Measurements from ENCODE around the gene RIMS3. TPM values are rescaled to one million over a fixed set of nuclear protein-coding genes. Genes with fewer than 3 reads are reported as not detected.

Gene RIMS3
- total RNA-seq, 1 donor from 2014 or later = 43.9 TPM

DNA sequence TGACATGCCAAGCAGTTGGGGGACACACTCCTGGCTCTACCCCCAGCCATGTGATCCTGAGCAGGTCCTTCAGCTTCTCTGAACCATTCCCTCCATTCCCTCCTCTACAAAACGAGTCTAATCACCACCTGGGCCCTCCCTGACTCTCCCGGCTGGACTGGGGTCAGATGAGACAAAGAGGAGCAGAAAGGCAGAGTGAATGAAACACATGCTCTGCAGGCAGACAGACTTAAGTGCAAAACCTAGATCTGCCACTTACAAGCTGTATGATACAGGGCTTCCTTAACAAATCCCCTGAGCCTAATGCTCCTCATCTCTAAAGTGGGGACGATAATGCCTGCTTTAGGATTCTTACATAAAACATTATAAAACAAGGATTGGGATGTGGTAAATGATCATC lies 17.3 kb downstream of the RIMS3 start:
- Histone ChIP-seq H3K27me3 (no peaks in the 10 kb centered on the region), H3K4me3 (no peak overlapping the region), H3K4me1 (peaks cover 0 to 3% of the 10 kb centered on the region in 2 donors), H3K27ac (no peak overlapping the region), H3K36me3 (peaks cover 4 to 7% of the 10 kb centered on the region in 2 donors), H3K9me3 (no peaks in the 10 kb centered on the region)
- no peak for TF ChIP-seq CTCF (IDR thresholded peaks at IDR 0.05)
- intact Hi-C loops (cut with DNase I) = no loop called here
- DNase-seq (ENCODE audit: low spot score in 2 of 2) = no peak

GRCh38 chr1:40646315-40646714 lies 19.2 kb downstream of the RIMS3 start:
- no peak for DNase-seq (ENCODE audit: low spot score in 2 of 2)
- Histone ChIP-seq H3K9me3 (no peaks in the 10 kb centered on the region), H3K4me1 (peaks cover 0 to 2% of the 10 kb centered on the region in 2 donors), H3K36me3 (peaks cover 5 to 13% of the 10 kb centered on the region in 2 donors), H3K27me3 (no peaks in the 10 kb centered on the region), H3K27ac (no peak overlapping the region), H3K4me3 (no peak overlapping the region)
- intact Hi-C loops (cut with DNase I) = no loop called here
- TF ChIP-seq CTCF (IDR thresholded peaks at IDR 0.05) = no peak

DNA sequence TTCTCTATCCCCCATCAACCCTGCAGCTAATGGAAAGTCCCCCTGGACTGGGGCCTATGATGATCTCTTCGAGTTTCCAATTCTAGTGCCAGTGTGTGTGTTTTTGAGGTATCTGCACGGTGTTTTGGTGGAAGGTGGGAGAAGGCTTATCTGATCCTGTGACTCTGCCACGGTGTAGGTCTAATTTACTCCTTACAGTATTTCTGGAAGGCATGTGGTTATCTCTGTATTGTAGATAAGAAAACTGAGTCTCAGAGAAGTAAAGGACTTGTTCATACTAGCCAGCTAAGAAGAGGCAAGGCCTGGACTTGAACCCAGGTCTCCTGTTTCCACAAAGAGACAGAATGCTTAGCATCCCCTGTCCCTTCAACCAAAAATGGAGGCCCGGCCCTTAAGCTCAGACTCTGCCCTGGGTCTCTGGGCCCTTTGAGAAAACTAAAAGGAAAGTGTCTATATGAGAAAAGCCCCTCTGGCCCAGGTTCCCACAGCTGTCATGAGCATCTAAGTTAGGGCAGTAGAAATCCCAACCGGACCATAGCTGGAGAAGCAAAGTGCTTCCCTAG lies 20.3 kb downstream of the RIMS3 start:
- Histone ChIP-seq H3K36me3 (peaks cover 9 to 16% of the 10 kb centered on the region in 2 donors), H3K27ac (no peak overlapping the region), H3K9me3 (no peaks in the 10 kb centered on the region), H3K27me3 (no peaks in the 10 kb centered on the region), H3K4me1 (no peaks in the 10 kb centered on the region), H3K4me3 (no peak overlapping the region)
- no peak for TF ChIP-seq CTCF (IDR thresholded peaks at IDR 0.05)
- no peak for DNase-seq (ENCODE audit: low spot score in 2 of 2)
- intact Hi-C loops (cut with DNase I) = no loop called here

DNA sequence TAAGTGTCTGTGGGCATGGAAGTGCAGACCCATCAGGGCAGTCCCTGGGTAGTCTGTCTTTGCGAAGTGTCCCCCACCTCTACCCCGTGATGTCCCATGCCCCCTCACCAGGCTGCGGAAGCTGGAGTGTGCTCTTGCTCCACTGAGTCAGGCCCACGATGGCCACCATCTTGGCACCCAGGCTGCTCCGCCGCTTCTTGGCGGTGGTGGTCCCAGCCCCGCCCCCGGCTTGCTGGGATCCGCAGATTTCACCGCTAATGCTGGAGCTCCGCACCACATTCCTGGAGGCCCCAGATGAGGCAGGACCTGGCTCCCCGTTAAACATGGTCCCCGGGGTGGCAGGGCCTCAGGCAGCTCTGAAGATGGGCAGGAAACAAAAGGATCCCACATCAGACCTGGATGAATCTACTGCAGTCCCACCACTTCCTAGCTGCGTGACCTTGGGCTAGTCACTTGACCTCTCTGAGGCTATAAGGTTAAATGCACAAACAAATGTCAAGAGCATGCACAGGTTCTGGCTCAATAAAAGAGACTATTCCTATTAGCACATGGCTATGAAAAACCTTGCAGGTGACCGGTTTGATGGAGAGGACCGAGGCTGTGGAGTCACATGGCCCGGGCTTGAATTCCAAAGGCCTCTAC lies 23.8 kb downstream of the RIMS3 start:
- no peaks in the 10 kb centered on the region for H3K27me3 ChIP-seq
- intact Hi-C loops (cut with DNase I) = no loop called here
- TF ChIP-seq CTCF (IDR thresholded peaks at IDR 0.05) = no peak
- H3K4me3 ChIP-seq = no peak overlapping the region
- no peak overlapping the region for H3K27ac ChIP-seq
- no peaks in the 10 kb centered on the region for H3K4me1 ChIP-seq
- peaks cover 9 to 16% of the 10 kb centered on the region in 2 donors for H3K36me3 ChIP-seq
- no peak for DNase-seq (ENCODE audit: low spot score in 2 of 2)
- H3K9me3 ChIP-seq = no peaks in the 10 kb centered on the region

DNA sequence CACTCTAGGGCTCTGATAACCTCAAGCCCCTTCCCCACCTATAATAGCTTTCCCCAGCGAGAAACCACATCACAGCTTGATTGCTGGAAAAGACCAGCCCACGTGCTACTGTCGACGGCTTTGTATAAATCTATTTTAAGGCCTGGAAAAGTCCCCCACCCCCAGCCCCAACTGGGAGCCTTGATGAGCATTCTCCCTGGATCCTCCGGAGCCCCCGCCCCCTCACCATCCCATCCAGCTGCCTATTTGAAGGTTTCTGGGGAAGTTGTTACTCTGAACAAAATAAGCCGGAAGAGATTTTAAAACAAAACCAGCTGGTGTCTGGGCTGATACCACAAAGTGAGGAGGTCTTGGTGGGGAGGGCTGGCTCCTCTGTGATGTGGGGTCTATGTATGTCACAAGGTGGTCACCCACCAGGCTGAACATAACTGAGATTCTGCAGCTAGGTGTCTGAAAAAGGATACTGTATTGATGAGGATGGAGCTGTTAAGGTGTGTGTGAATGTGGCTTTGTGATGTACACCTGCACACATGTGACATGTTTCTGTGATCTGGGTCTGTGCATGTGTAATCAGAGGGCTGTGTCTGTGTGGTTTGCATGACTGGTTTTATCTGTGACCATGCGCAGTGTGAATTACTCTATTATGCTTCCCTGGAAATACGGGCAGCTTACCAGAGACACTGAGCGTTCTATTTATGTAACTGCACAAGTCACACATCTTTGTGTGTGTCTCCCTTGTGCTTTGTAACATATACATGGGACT lies 25.0 kb downstream of the RIMS3 start:
- intact Hi-C loops (cut with DNase I) = no loop called here
- H3K27ac ChIP-seq = no peak overlapping the region
- no peaks in the 10 kb centered on the region for H3K9me3 ChIP-seq
- DNase-seq (ENCODE audit: low spot score in 2 of 2) = no peak
- H3K36me3 ChIP-seq = peaks cover 9 to 18% of the 10 kb centered on the region in 2 donors
- no peak for TF ChIP-seq CTCF (IDR thresholded peaks at IDR 0.05)
- H3K4me3 ChIP-seq = no peak overlapping the region
- no peaks in the 10 kb centered on the region for H3K27me3 ChIP-seq
- H3K4me1 ChIP-seq = peaks cover 0 to under 1% of the 10 kb centered on the region in 2 donors

Measured in ascending aorta (tissue), 2 donors.